ENCODE measurements around the gene UBA3. TPM values are rescaled to one million over a fixed set of nuclear protein-coding genes. Genes with fewer than 3 reads are reported as not detected.

The UBA3 gene
- total RNA-seq, 4 donors from 2014 or later = 62.9 to 122 (median 91.0) TPM

DNA sequence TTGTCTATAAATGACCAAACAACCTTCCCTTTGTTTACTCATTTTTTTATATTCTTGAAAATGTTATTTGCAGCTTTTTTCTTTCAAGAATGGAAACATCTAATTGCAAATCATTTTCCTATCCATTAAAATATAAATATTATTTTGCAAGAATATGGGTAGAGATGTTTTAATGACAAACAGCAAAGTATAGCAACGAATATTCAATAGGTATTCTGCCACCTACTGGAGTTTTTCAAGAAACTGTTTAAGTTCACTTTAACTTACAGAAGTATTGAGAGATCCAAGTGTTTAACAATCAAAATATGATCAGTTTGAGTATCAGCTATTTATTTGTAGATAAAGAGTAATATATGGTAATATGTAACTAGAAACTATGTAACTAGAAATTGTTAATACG is 59.7 kb downstream of the UBA3 start:
- no peak for DNase-seq
- Histone ChIP-seq H3K4me3 (no peak overlapping the region), H3K27ac (no peak overlapping the region), H3K27me3 (no peaks in the 10 kb centered on the region), H3K9me3 (no peaks in the 10 kb centered on the region), H3K4me1 (no peaks in the 10 kb centered on the region), H3K36me3 (no peaks in the 10 kb centered on the region)
- intact Hi-C loops (cut with DNase I; ENCODE audit: low total_unique reads) = no loop called here
- TF ChIP-seq, protein P1, sequence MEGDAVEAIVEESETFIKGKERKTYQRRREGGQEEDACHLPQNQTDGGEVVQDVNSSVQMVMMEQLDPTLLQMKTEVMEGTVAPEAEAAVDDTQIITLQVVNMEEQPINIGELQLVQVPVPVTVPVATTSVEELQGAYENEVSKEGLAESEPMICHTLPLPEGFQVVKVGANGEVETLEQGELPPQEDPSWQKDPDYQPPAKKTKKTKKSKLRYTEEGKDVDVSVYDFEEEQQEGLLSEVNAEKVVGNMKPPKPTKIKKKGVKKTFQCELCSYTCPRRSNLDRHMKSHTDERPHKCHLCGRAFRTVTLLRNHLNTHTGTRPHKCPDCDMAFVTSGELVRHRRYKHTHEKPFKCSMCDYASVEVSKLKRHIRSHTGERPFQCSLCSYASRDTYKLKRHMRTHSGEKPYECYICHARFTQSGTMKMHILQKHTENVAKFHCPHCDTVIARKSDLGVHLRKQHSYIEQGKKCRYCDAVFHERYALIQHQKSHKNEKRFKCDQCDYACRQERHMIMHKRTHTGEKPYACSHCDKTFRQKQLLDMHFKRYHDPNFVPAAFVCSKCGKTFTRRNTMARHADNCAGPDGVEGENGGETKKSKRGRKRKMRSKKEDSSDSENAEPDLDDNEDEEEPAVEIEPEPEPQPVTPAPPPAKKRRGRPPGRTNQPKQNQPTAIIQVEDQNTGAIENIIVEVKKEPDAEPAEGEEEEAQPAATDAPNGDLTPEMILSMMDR (IDR thresholded peaks at IDR 0.05) = no peak
- TF ChIP-seq POLR2A (IDR thresholded peaks at IDR 0.05) = no peak

DNA sequence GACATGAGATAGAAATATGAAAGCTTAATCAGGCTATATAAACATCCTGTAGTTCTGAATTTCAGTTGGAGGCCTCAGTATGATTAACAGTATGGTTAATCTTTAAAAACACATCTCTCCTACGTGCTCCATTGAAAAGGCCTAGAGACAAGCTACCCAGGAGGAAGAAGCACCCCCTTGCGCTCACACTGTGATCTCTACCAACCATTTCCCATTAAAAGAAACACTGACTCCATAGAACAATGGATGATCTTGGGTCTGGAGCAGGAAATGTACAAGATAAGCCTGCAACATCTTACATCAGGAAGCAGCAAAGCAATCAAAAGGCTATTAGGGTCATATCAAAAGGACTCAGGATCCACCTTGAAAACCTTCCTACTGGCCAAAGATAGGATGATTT is 63.3 kb downstream of the UBA3 start:
- TF ChIP-seq POLR2A (IDR thresholded peaks at IDR 0.05) = no peak
- TF ChIP-seq, protein P1 (IDR thresholded peaks at IDR 0.05) = no peak
- Histone ChIP-seq H3K9me3 (no peaks in the 10 kb centered on the region), H3K4me3 (no peak overlapping the region), H3K27ac (no peak overlapping the region), H3K36me3 (no peaks in the 10 kb centered on the region), H3K27me3 (no peaks in the 10 kb centered on the region), H3K4me1 (no peaks in the 10 kb centered on the region)
- intact Hi-C loops (cut with DNase I; ENCODE audit: low total_unique reads) = no loop called here
- DNase-seq = no peak

DNA sequence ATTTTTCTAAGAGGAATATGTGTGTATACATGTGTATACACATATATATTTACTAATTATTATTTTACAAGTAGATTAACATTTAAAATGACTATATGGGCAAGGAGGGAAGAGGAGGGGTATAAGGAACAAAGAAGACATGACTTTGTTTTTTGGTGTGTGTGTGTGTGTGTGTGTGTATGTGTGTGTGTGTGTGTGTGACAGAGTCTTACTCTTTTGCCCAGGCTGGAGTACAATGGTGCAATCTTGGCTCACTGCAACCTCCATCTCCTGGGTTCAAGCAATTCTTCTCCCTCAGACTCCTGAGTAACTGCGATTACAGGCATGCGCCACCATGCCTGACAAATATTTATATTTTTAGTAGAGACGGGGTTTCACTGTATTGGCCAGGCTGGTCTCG is 64.1 kb downstream of the UBA3 start:
- Histone ChIP-seq H3K27me3 (no peaks in the 10 kb centered on the region), H3K4me1 (no peaks in the 10 kb centered on the region), H3K9me3 (no peaks in the 10 kb centered on the region), H3K27ac (no peak overlapping the region), H3K4me3 (no peak overlapping the region), H3K36me3 (no peaks in the 10 kb centered on the region)
- no peak for DNase-seq
- intact Hi-C loops (cut with DNase I; ENCODE audit: low total_unique reads) = no loop called here
- TF ChIP-seq, protein P1 (IDR thresholded peaks at IDR 0.05) = no peak
- TF ChIP-seq POLR2A (IDR thresholded peaks at IDR 0.05) = no peak

DNA sequence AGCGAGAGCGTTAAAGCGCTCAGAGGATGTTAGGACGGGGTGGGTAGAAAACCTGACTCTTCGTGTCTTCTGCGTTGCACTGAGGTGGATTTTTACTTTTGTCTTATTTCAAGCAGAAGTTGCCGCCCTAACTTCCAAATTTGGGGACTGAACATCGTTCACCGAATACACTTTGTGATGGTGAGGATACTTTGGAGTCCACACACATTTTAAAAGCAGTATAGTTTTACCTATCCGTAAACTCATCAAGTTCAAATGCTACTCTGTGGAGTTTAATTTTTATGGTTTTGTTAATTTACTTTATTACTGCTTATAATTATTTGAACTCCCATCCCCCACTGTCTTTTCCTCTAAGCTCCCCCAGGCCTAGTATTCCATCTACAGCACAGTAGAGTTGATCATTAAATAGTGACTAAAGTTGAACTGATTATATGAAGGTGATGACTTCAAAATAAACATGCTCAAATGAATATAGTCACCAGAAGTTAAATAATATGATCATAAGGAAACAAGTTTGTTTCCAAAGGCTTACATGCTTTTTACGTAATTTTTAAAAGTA is 66.1 kb downstream of the UBA3 start:
- Histone ChIP-seq H3K27ac (peak overlapping the region; percentile 98 to 99), H3K9me3 (no peaks in the 10 kb centered on the region), H3K36me3 (no peaks in the 10 kb centered on the region), H3K27me3 (no peaks in the 10 kb centered on the region), H3K4me3 (peak overlapping the region; percentile 70 to 82), H3K4me1 (no peaks in the 10 kb centered on the region)
- DNase-seq = no peak
- intact Hi-C loops (cut with DNase I; ENCODE audit: low total_unique reads) = no loop called here
- TF ChIP-seq, protein P1 (IDR thresholded peaks at IDR 0.05) = no peak
- no peak for TF ChIP-seq POLR2A (IDR thresholded peaks at IDR 0.05)

DNA sequence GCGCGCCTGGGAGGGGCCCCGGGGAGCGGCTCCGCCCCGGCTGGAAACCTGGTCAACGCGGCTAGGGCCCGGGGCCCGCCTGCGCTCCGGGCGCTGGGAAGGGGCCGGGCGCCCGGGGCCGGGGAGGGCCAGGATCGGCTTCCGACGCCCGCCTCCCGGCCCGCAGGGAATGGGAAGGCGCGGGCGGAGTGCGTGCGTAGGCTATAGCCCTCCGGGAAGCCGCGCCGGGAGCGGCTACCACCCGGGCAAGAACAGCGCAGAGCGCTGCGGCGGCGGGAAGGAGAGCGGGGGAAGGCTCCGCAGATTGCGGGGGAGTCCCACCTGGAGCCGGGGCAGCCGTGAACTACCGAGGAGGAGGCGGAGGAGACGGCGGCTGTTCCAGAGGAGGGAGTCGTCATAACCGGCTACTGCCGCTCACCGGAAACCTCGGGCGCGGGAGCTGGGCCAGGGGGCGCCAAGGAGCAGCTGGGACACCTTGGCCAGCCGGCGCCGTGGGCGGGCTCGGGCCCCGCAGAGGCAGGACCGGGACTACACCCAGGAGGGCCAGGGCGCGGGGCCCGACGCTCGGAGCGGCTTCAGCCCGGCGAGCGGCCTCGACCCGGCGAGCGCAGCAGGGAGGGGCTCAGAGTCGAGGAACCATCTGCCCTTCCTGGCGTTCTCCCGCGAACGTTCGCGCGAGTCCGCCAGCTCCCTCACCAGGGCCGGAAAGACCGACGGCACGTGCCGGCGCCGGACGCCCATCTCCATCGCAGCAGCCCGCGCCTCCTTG is 66.7 kb downstream of the UBA3 start, which contains the start of gene EOGT:
Gene EOGT (minus strand): TSS at position 432 of the 769 bp plus-strand sequence. CDS start 3,838 bp downstream, outside the sequence.
- H3K9me3 ChIP-seq = no peaks in the 10 kb centered on the region
- TF ChIP-seq, protein P1 (IDR thresholded peaks at IDR 0.05) = peak; percentile 44 to 67 (median 60)
- peak; percentile 26 to 65 for TF ChIP-seq POLR2A (IDR thresholded peaks at IDR 0.05)
- H3K4me3 ChIP-seq = peak within 1 kb of the TSS; percentile 70 to 82
- no peaks in the 10 kb centered on the region for H3K36me3 ChIP-seq
- H3K27ac ChIP-seq = peak within 1 kb of the TSS; percentile 98 to 99
- DNase-seq = peak; percentile 90 to 93
- no peaks in the 10 kb centered on the region for H3K27me3 ChIP-seq
- H3K4me1 ChIP-seq = no peaks in the 10 kb centered on the region
- intact Hi-C loops (cut with DNase I; ENCODE audit: low total_unique reads) = no loop called here

Measured in uterus (tissue), 4 donors.